GM15510 (cell line): ENCODE data around the gene COL4A6.

Experiments
- POLR2A ChIP-seq: IDR thresholded peaks from 3 replicates; pipeline ENCODE4 v1.6.1; 2011; ENCODE audit warnings: borderline replicate concordance; ENCODE audit not compliant: insufficient read length; ENCODE audit errors: extremely low read depth

The COL4A6 gene

GRCh38 chrX:108438110-108438623 is at the start of gene COL4A6:
COL4A6 (minus strand) TSS chrX:108438422; CDS start chrX:108438196, 226 bp downstream.
- no peak for TF ChIP-seq POLR2A

DNA sequence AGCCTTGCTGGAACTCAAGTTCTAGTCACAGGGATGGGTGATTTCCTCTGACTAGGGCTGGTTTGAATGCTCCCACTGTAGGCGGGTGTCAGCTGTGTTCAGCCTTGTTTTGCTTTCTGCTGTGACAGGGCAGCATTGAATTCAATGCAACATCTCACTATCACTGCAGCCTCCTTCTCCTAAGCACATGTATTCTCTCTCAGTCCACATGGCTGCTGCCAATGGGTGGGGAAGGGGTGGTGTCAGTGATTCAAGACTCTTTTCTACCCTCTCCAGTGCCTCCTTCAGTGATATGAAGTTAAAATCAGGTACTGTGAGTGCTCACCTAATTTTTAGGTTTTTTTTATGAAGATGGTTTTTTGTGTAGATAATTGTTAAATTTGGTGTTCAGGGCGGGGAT is 47.7 kb upstream of the COL4A6 start:
- no peak for TF ChIP-seq POLR2A

DNA sequence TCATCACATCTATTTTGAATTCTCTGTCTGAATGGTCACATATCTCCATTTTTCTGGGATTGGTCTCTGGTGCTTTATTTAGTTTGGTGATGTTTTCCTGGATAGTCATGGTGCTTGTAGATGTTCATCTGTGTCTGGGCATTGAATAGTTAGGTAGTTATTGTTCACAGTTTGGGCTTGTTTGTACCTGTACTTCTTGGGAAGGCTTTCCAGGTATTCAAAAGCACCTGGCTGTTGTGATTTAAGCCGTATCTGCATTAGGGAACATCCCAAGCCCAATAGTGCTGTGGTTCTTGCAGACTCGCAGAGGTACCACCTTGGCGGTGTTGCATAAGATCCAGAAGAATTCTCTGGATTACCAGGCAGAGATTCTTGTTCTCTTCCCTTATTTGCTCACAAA is 46.0 kb upstream of the COL4A6 start:
- TF ChIP-seq POLR2A, result no peak

- no peak for TF ChIP-seq POLR2A
Observed at GRCh38 chrX:108473979-108474378, 35.8 kb upstream of the COL4A6 start.

DNA sequence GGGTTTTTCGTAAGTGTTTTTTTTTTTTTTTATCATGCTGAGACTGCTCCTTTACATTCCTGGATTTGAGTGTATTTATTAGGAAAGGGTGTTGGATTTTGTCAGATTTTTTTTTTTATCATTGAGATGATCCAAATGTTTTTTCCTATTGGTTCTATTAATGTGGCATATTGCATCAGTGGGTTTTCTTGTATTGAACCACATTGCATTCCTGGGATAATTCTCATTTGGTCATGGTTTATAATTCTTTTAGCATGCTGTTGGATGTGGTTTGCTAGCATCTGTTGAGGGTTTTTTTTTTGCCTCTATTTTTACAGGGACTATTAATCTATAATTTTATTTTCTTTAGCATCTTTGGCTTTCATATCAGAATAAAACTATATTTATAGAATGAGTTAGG is 30.3 kb upstream of the COL4A6 start:
- no peak for TF ChIP-seq POLR2A

- no peak for TF ChIP-seq POLR2A
Observed at GRCh38 chrX:108464604-108465003, 26.4 kb upstream of the COL4A6 start.

- no peak for TF ChIP-seq POLR2A
Observed at GRCh38 chrX:108456971-108457477, 18.8 kb upstream of the COL4A6 start.

GRCh38 chrX:108453841-108454240 is 15.6 kb upstream of the COL4A6 start:
- no peak for TF ChIP-seq POLR2A

DNA sequence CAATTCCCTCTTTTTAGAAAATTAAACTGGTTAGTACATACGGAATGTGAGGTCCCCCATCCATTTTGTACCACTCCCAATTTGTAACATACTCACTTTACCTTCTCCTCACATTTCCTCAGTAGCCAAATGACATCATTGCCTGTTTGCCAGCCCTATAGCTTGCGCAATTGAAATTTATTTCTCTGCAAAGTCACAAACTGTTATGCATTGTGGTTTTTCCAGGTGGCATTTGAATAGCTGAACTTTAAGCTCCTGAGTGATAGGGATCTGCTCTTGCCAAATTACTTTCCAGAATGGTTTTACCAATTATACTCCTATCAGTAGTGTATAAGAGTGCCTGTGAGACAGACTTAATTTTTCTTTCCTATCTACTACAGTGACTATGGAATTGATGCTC is 9.1 kb upstream of the COL4A6 start:
- no peak for TF ChIP-seq POLR2A

DNA sequence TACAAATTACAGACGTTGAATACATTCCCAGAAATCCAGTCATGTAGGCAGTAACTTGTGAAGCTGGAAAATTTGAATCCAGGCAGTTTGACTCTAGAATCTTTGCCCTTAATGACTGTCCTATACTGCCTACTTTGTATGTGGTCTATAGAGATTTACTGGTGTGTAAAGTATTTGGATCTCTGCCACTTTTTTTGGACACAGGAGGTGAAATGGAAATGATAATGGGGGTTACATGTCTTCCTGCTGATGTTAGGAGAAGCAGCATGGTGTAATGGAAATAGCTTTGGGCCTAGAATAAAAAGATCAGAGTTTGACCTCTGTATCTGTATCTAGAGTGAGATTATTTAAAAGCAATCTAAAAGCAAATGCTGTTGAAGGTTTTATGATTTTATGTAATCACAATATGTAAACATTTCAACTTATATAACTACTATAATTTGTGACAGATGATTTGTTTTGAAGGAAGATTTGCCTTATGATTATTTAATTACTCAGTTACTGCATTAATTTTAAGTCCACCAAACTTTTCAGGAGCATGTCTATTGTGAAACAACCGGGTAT is 4.8 kb upstream of the COL4A6 start:
- TF ChIP-seq POLR2A, result no peak

- no peak for TF ChIP-seq POLR2A
Observed at GRCh38 chrX:108439961-108440696, 1.9 kb upstream of the COL4A6 start.

DNA sequence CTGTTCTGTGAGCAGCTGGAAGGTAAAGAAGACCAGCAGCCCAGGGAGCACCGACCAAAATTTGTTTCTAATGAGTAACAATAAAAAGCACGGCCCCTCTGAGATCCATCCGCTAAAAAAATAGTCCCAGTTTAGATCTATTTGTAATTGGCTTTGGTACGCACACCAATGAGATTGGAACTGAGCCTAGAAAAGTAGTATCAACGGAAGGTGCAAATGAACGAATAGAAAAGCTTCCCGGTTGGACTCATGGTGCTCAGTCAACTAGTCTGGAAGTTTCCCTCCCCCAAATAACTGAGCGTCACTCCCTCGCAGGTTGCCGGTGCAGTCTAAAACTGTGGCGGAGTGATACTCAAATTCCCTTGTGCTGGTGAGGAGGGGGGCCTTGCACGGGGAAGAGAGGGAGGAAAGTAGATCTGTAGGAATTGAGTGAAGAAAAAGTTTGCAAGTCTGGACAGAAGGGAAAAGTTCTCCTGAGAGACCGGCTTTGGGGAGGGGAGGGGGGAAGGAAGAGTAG is 1.3 kb upstream of the COL4A6 start, which contains the start of gene COL4A5:
COL4A5 (plus strand) TSS at position 413 of the 517 bp plus-strand sequence. CDS start 288 bp downstream, outside the sequence.
- no peak for TF ChIP-seq POLR2A

DNA sequence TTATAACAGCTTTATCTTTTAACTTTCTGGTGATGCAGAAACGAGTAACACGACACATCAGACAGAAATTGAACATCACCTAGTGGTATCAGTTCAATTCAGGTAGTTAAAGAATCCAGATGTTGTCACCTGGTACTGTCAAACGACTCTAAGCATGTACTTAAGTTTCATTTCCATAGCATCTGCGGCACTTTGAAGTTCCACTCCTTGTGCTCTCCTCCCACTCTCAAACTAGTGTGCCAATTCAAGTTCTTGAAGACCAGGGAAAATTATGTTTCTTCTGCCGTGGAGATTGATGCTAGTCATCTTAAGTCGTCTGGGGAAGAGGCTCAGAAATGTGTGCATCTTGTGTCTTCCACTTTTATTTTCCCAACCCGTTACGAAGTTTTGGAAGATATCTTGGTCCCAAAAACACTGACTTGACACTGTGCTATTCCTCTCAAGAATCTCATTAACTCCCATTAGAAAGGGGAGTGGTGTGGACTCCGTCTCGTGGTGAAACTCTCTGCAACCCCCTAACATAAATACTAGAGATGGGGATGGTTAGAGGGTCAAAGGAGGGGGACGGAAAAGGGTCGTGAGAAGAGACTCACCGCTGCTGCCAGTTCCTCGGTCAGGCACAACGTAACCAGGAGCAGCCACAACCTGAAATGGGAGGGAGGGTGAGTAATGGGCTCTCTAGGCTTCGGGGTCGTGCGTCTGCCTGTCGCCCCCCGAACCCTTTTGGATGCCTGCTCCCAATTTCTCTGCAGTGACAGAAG is 693 bp downstream of the COL4A6 start:
- no peak for TF ChIP-seq POLR2A

DNA sequence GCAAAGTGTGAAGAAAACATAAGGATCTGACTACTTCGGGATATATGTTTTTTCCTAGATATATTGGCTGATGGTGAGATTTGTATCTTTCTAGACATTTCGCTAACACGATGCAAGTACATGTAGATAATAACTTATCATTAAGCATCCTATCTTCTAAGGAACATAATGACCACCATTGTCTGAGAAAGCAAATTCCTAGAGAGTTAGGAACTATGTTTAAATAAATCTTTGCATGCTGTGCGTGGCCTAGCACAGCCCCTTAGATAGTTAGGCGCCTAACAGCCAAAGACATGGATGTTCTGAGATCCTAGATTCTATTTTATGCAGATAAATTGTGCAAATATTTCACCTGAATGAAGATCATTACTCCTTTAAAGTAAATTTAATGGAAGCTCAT is 3.0 kb downstream of the COL4A6 start:
- no peak for TF ChIP-seq POLR2A

DNA sequence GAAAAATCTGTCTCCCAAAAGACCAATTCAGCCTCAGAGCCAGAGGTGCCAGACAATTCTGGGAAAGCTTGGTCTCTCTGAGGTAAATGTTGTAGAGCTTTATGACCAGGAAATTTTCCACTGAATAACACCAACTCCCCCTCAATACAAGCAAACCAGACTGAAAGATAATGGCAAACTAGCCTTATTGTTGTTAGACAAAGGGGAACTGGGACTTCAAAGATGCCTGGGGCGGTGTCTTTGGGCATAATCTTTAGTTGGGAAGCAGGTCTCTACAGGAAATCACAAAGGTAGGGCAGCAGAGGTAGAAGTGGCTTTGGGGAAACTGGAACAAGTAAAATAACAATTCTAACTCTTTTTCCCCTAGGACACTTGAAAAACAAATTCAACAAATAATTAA is 12.0 kb downstream of the COL4A6 start:
- no peak for TF ChIP-seq POLR2A
